GM12891 (cell line): ENCODE measurements around the gene PRR23E.

Experiments used
- DNase-seq: peaks from one replicate; pipeline ENCODE4 v3.0.0; 2011; ENCODE audit warnings: low spot score; ENCODE audit not compliant: insufficient read length
- FAIRE-seq: peaks from 2 replicates; lab custom pipeline; 2011; peaks lifted over from hg19 to GRCh38; lab: Jason Lieb, UNC
- PAX5 ChIP-seq: IDR thresholded peaks from 2 replicates; pipeline ENCODE4 v1.6.1; 2011; ENCODE audit warnings: low read length, moderate library complexity, mild to moderate bottlenecking; ENCODE audit not compliant: insufficient read depth, severe bottlenecking
- POLR2A ChIP-seq: IDR thresholded peaks from 2 replicates; pipeline ENCODE4 v1.6.1; 2011; ENCODE audit warnings: low read depth, low read length, control low read depth
- POLR2AphosphoS5 ChIP-seq: IDR thresholded peaks from 2 replicates; pipeline ENCODE4 v1.6.1; 2011; ENCODE audit warnings: low read depth, low read length, control low read depth
- POU2F2 ChIP-seq: IDR thresholded peaks from 2 replicates; pipeline ENCODE4 v1.6.1; 2011; ENCODE audit warnings: low read depth, mild to moderate bottlenecking, control low read depth, low read length, moderate library complexity
- SPI1 ChIP-seq: IDR thresholded peaks from 2 replicates; pipeline ENCODE4 v1.6.1; 2011; ENCODE audit warnings: low read depth, low read length, control low read depth
- TAF1 ChIP-seq: IDR thresholded peaks from 2 replicates; pipeline ENCODE4 v1.6.1; 2011; ENCODE audit warnings: low read depth, low read length, control low read depth

PRR23E gene

DNA sequence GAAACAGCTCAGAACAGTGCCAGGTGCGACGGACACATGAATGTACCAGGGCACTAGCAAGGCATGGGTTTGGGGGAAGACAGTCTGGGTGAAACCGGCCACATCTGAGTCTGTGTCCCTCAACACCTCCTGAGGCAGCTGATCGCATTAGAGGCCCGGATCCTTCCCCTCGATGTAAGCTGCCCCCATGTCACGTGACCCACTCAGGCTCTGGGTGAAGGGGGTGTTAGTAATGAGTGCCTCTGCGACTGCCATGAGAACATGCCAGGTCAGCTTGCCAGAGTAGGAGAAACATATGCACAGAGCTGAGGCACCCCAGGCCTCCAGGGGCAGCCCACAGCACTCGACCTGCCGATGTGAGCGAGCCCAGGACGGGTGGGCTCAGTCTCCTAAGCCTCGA is 29.7 kb downstream of the PRR23E start:
- FAIRE-seq (no peak), DNase-seq (no peak)
- no peak for TF ChIP-seq PAX5
- no peak for TF ChIP-seq POLR2AphosphoS5
- no peak for TF ChIP-seq POLR2A
- TF ChIP-seq SPI1, result no peak
- TF ChIP-seq TAF1, result no peak
- no peak for TF ChIP-seq POU2F2

DNA sequence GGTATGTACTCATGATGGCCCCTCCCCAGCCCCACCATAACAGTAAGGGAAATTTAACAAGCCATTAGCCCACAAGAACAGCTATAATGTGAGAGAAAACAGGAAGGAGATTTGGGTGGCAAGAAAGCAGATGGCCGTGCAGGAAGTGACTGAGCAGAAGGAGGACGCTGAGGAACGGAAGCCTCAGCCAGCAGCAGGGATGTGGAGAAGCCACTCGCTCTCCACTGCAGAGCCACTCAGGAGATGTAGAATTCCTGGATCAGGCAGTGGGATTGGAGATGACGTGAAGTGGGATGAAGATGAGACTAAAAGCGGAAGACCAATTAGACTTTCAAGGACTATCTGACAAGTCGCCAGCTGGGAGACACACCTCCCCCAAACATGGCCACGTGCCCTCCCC is 31.2 kb downstream of the PRR23E start:
- no peak for DNase-seq
- no peak for FAIRE-seq

DNA sequence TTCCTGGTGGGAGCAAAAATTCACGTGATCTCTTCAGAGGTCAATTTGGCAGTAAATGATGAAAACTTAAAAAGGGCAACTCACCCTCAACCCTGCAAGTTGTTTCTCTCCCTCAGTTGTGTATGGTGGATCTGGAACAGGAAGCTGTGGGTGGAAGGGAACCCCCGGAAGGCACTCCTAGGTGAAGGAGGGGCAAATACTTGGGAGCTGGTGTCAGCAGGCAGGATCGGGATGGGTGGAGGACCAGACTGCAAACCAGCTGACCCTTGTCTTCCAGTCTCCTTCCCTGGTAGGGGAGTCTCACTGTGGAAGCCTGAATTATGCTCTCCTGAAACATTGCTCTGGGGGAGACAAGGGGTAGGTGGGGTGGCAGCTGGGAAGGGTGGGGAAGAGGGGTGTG is 33.5 kb downstream of the PRR23E start:
- no peak for FAIRE-seq
- TF ChIP-seq SPI1 (no peak), TAF1 (no peak), PAX5 (no peak), POLR2A (no peak), POU2F2 (no peak), POLR2AphosphoS5 (no peak)
- DNase-seq, result no peak

More for the DNA sequence above, 31.2 kb downstream of the PRR23E start:
- TF ChIP-seq TAF1 (no peak), POLR2AphosphoS5 (no peak), PAX5 (no peak), SPI1 (no peak), POU2F2 (no peak), POLR2A (no peak)

DNA sequence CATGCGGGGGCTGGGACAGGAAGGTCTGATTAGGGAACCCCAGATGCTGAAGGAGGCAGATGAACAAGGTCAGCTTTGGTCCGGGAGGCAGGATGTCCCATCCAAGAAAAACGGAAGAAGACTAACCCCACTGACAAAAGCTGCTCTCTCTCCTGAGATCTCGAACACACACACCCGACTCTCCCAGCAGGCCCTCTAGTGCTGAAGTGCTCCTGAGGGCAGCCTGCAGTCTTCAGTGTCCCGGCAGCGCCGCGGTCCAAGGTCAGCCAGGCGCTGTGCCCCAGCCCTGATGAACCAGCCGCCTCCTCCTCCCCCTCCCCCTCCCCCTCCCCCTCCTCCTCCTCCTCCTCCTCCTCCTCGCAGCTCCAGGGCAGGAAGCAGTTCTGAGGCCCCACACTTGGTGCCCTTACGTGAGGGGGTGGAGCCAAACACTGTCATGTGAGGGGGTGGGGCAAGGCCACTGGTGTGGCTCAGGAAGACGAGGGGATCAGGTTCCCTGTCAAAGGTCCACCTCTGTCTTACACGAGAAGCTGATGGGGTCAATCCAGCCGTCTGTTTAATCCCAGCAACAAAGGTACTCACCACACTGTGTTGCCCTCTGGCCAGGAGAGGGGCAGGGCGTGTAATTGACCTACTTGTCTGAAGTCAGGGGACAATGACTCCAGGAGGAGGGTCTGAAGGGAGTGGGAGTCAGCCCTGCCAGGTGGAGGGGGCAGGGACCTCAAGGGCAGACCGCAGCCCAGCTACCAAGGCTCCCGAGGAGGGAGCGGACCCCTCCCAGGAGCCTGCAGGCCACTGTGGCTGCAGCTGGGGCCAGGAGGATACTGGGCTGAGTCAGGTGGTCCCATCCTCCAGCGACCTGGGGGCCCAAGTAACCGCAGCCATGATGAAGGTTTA is 34.3 kb downstream of the PRR23E start:
- TF ChIP-seq POLR2AphosphoS5, result no peak
- no peak for TF ChIP-seq SPI1
- no peak for TF ChIP-seq POU2F2
- no peak for TF ChIP-seq TAF1
- TF ChIP-seq PAX5, result no peak
- no peak for TF ChIP-seq POLR2A
- DNase-seq, result no peak
- no peak for FAIRE-seq

DNA sequence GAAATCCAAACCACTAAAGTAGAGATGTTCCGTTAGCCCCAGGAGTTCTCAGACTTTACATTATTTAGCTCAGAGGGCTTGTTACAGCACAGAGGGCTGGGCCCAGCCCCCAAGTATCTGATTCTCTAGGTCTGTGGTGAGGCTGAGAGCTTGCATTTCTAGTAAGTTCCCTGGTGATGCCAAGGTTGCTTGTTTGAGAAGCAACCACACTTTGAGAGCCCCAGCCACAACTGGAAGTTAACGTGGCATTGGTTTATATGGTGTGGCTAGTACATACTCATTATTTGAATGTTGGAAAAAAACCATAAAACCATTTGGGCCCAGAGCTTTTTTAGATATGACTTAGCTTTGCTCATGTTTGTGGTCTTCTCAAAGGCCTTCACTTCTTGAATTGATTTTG is 35.9 kb downstream of the PRR23E start:
- DNase-seq (no peak), FAIRE-seq (no peak)
- TF ChIP-seq TAF1 (no peak), PAX5 (no peak), POLR2AphosphoS5 (no peak), SPI1 (no peak), POU2F2 (no peak), POLR2A (no peak)

DNA sequence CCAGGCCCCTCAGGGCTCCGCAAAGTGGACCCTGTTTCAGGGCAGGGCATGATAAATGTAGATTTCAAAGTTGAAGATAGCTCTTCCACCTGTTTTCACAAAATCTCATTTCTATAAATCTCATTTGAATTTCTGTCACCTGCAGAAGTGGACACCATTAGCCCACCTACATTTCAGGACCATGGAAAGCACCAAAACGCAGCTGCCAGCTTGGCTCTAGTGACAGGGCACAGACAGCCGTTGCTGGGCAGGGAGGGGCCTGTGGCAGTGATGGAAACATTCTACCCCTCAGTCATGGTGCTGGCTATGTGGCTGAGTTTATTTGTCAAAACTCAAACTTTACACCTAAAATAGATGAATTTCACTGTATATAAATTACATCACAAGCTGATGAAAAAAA is 40.4 kb downstream of the PRR23E start:
- DNase-seq (no peak), FAIRE-seq (no peak)
- TF ChIP-seq SPI1 (no peak), POU2F2 (no peak), TAF1 (no peak), POLR2A (no peak), PAX5 (no peak), POLR2AphosphoS5 (no peak)

DNA sequence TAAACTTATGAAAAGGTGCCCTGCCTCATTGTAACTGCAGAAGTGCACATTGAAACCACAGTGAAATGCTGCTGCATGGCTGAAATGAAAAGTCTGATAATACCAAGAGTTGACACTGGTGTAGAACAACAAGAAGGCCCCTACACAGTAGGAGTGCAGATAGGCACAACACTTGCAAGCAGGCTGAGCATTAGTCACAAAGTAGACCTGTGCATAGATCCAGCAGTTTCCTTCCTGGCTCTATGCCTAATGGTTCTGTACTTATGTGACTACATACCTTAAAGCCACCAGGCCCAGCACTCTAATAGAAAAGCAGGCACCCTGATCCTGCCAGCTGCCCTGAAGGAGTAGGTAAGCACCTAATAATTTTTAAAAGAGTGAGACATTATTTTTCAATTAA is 41.8 kb downstream of the PRR23E start:
- DNase-seq (no peak), FAIRE-seq (no peak)

DNA sequence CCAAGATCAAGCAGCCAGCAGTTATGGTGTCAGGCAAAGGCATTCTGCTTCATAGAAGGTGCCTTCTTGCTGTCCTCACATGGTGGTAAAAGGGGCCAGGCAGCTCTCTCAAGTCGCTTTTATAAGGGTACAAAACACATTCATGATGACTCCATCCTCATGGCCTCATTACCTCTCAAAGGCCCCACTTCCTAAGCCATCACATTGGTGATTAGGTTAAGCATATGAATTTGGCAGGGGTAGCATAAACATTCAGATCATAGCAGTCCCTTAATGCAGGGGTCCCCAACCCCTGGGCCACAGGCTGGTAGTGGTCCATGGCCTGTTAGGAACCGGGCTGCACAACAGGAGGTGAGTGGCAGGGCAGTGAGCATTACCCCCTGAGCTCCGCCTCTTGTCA is 42.8 kb downstream of the PRR23E start:
- FAIRE-seq, result no peak
- DNase-seq, result no peak
- no peak for TF ChIP-seq PAX5
- TF ChIP-seq POLR2A, result no peak
- no peak for TF ChIP-seq POU2F2
- TF ChIP-seq POLR2AphosphoS5, result no peak
- no peak for TF ChIP-seq SPI1
- TF ChIP-seq TAF1, result no peak

More for the DNA sequence above, 41.8 kb downstream of the PRR23E start:
- no peak for TF ChIP-seq POU2F2
- TF ChIP-seq POLR2AphosphoS5, result no peak
- no peak for TF ChIP-seq PAX5
- TF ChIP-seq TAF1, result no peak
- no peak for TF ChIP-seq POLR2A
- TF ChIP-seq SPI1, result no peak

DNA sequence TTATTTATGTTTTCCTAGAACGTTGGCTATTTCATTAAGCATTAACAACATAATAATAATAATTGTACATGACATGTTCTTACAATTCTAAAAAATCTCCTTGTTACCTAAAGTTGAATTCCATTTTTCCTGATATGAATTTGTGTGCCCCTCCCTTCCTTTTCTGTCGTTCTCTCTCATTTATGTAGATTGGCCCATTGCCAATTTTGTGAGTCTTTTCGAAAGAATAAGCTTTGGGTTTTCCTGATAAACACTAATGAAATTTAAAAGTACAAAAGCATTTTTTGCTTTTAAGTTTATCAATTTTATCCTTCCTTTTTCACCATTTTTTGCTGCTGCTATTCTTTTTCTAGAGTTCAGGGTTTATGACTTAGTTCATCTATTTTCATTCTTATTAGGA is 44.9 kb downstream of the PRR23E start:
- DNase-seq (no peak), FAIRE-seq (no peak)
- TF ChIP-seq SPI1, result no peak
- TF ChIP-seq PAX5, result no peak
- no peak for TF ChIP-seq POU2F2
- no peak for TF ChIP-seq POLR2AphosphoS5
- TF ChIP-seq POLR2A, result no peak
- no peak for TF ChIP-seq TAF1

DNA sequence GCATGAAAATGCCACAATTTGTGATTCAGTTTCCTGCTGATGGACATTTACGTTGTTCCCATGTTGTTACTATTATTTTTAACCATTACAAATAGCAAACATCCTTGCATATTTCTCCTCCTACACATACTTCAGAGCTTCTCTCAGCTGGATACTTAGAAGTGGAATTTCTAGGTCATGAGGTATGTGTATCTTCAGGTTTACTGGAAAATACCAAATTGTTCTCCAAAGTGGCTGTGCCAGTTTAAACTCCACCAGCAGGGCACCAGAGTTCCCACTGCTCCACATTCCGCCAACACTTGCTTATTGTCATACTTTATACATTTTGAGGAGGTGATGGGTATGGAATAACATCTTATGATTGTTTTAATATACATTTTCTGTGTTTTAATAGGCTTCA is 45.7 kb downstream of the PRR23E start:
- FAIRE-seq (no peak), DNase-seq (no peak)
- TF ChIP-seq PAX5 (no peak), POLR2AphosphoS5 (no peak), POLR2A (no peak), POU2F2 (no peak), SPI1 (no peak), TAF1 (no peak)
